ENCODE results near the gene PLPPR5. TPM values are rescaled to one million over a fixed set of nuclear protein-coding genes. Genes with fewer than 3 reads are reported as not detected.

The PLPPR5 gene
- total RNA-seq, 1 experiment from 2014 or later, result not detected

GRCh38 chr1:98940722-98941079, 64.0 kb downstream of the PLPPR5 start:
- Histone ChIP-seq H3K4me3 (ENCODE audit: low read depth, low read length, poor library complexity, severe bottlenecking) (no peak overlapping the region), H3K27ac (ENCODE audit: low read depth, low read length, poor library complexity, severe bottlenecking) (no peak overlapping the region), H3K36me3 (ENCODE audit: insufficient read depth, low read length, poor library complexity, severe bottlenecking) (no peaks in the 10 kb centered on the region), H3K27me3 (replicated peaks; ENCODE audit: insufficient read depth, low read depth, low read length, poor library complexity) (no peaks in the 10 kb centered on the region), H3K9me3 (ENCODE audit: low read depth, low read length, poor library complexity, severe bottlenecking) (no peaks in the 10 kb centered on the region), H3K4me1 (ENCODE audit: insufficient read depth, low read length, poor library complexity, severe bottlenecking) (peaks cover 2% of the 10 kb centered on the region)
- ChIA-PET CTCF (no interaction called here), POLR2A (ENCODE audit: low non-redundant PET) (no interaction called here)
- BruUV-seq (replicated peaks), result no TSS peak
- peak; percentile 53 for DNase-seq (ENCODE audit: low spot score)
- TF ChIP-seq EZH2 (IDR thresholded peaks at IDR 0.05; ENCODE audit: borderline replicate concordance, low read depth, low read length, poor library complexity, severe bottlenecking) (no peak), CTCF (conservative IDR thresholded peaks at IDR 0.05; ENCODE audit: low read depth, low read length) (no peak)
- intact Hi-C loops (cut with micrococcal nuclease; ENCODE audit: unreplicated experiment), result no loop called here

GRCh38 chr1:98940069-98940721, 64.5 kb downstream of the PLPPR5 start:
- H3K27me3 ChIP-seq (replicated peaks; ENCODE audit: insufficient read depth, low read depth, low read length, poor library complexity), result no peaks in the 10 kb centered on the region
- POLR2A ChIA-PET (ENCODE audit: low non-redundant PET), result no interaction called here
- CTCF ChIA-PET, result no interaction called here

GRCh38 chr1:98939471-98939870, 65.2 kb downstream of the PLPPR5 start:
- Histone ChIP-seq H3K27ac (ENCODE audit: low read depth, low read length, poor library complexity, severe bottlenecking) (no peak overlapping the region), H3K4me1 (ENCODE audit: insufficient read depth, low read length, poor library complexity, severe bottlenecking) (peaks cover 2% of the 10 kb centered on the region), H3K9me3 (ENCODE audit: low read depth, low read length, poor library complexity, severe bottlenecking) (no peaks in the 10 kb centered on the region), H3K36me3 (ENCODE audit: insufficient read depth, low read length, poor library complexity, severe bottlenecking) (no peaks in the 10 kb centered on the region), H3K27me3 (replicated peaks; ENCODE audit: insufficient read depth, low read depth, low read length, poor library complexity) (no peaks in the 10 kb centered on the region), H3K4me3 (ENCODE audit: low read depth, low read length, poor library complexity, severe bottlenecking) (no peak overlapping the region)
- ChIA-PET POLR2A (ENCODE audit: low non-redundant PET) (no interaction called here), CTCF (no interaction called here)
- TF ChIP-seq CTCF (conservative IDR thresholded peaks at IDR 0.05; ENCODE audit: low read depth, low read length), result no peak
- no peak for TF ChIP-seq EZH2 (IDR thresholded peaks at IDR 0.05; ENCODE audit: borderline replicate concordance, low read depth, low read length, poor library complexity, severe bottlenecking)
- no peak for DNase-seq (ENCODE audit: low spot score)
- intact Hi-C loops (cut with micrococcal nuclease; ENCODE audit: unreplicated experiment), result no loop called here
- BruUV-seq (replicated peaks), result no TSS peak

More at GRCh38 chr1:98940069-98940721, 64.5 kb downstream of the PLPPR5 start:
- no TSS peak for BruUV-seq (replicated peaks)
- H3K9me3 ChIP-seq (ENCODE audit: low read depth, low read length, poor library complexity, severe bottlenecking), result no peaks in the 10 kb centered on the region
- H3K4me3 ChIP-seq (ENCODE audit: low read depth, low read length, poor library complexity, severe bottlenecking), result no peak overlapping the region
- intact Hi-C loops (cut with micrococcal nuclease; ENCODE audit: unreplicated experiment), result no loop called here
- H3K27ac ChIP-seq (ENCODE audit: low read depth, low read length, poor library complexity, severe bottlenecking), result no peak overlapping the region
- TF ChIP-seq CTCF (conservative IDR thresholded peaks at IDR 0.05; ENCODE audit: low read depth, low read length) (no peak; the same call in 1 of the 2 replicates), EZH2 (IDR thresholded peaks at IDR 0.05; ENCODE audit: borderline replicate concordance, low read depth, low read length, poor library complexity, severe bottlenecking) (no peak)
- no peak for DNase-seq (ENCODE audit: low spot score)
- peaks cover 2% of the 10 kb centered on the region for H3K4me1 ChIP-seq (ENCODE audit: insufficient read depth, low read length, poor library complexity, severe bottlenecking)
- H3K36me3 ChIP-seq (ENCODE audit: insufficient read depth, low read length, poor library complexity, severe bottlenecking), result no peaks in the 10 kb centered on the region

Data from A673 (cell line).